Endothelial cell of umbilical vein (primary cell): ENCODE results near the gene KCND2. TPM values are rescaled to one million over a fixed set of nuclear protein-coding genes. Genes with fewer than 3 reads are reported as not detected.

Experiments
- BruUV-seq: library from RNA; stranded (reverse); fragments of 400-500 nt; replicated peaks from 2 replicates; lab custom pipeline; 2021; lab: Mats Ljungman, UMichigan
- CTCF ChIA-PET: fragments of 300-600, 350-600 bp; sonication (Branson Sonifier 250); formaldehyde crosslinking; loops from one replicate; lab custom pipeline; 2021; ENCODE audit warnings: antibody characterized with exemption, inconsistent platforms; lab: Charles Lee
- POLR2A ChIA-PET: fragments of 300-600, 350-600 bp; sonication (Branson Sonifier 250); formaldehyde crosslinking; loops from one replicate; lab custom pipeline; 2021; ENCODE audit warnings: antibody characterized with exemption, inconsistent platforms; lab: Charles Lee
- DNase-seq: peaks from one replicate; pipeline ENCODE4 v3.0.0-alpha.2; 2011; ENCODE audit warnings: low read depth, low spot score
- FAIRE-seq: peaks from 2 replicates; lab custom pipeline; 2011; peaks lifted over from hg19 to GRCh38; lab: Jason Lieb, UNC
- H2AFZ ChIP-seq: 2 replicates; pipeline ENCODE4 v1.6.0; 2012; ENCODE audit warnings: low read depth, low read length, control low read depth, inconsistent platforms
- H3K27ac ChIP-seq: 2 replicates; pipeline ENCODE4 v1.5.1; 2011; ENCODE audit warnings: low read depth, mild to moderate bottlenecking, control low read depth, low read length, moderate library complexity; ENCODE audit not compliant: insufficient read depth
- H3K27me3 ChIP-seq, 2 experiments: 2 replicates each; pipeline versions ENCODE4 v1.6.0 to v1.6.1; 2011; ENCODE audit warnings: low read length in 2 of 2, mixed read lengths in 1 of 2; ENCODE audit not compliant: control insufficient read depth in 2 of 2, insufficient read depth in 2 of 2
- H3K36me3 ChIP-seq, 2 experiments: 2 replicates in 1 of 2; 3 replicates in 1 of 2; pipeline ENCODE4 v1.5.1; 2011; ENCODE audit warnings: low read length in 2 of 2, mild to moderate bottlenecking in 1 of 2, moderate library complexity in 1 of 2; ENCODE audit not compliant: control insufficient read depth in 2 of 2, insufficient read depth in 2 of 2; ENCODE audit errors: extremely low read depth in 1 of 2
- H3K4me1 ChIP-seq: 3 replicates; pipeline ENCODE4 v1.5.1; 2011; ENCODE audit warnings: mild to moderate bottlenecking, low read length; ENCODE audit not compliant: control insufficient read depth, insufficient read depth; ENCODE audit errors: extremely low read depth
- H3K4me2 ChIP-seq: 2 replicates; pipeline ENCODE4 v1.6.1; 2011; ENCODE audit warnings: low read length, control low read depth, mixed read lengths; ENCODE audit not compliant: insufficient read depth
- H3K4me3 ChIP-seq, 3 experiments: fragments of 200-600 bp in 1 of 3; sonication (generic), shearing (Covaris generic) in 1 of 3; replicated peaks in 1 of 3; 2 replicates each; pipeline ENCODE4 v1.5.1; 2011 to 2016; ENCODE audit warnings: control low read depth in 3 of 3, low read length in 3 of 3, mild to moderate bottlenecking in 2 of 3, inconsistent platforms in 1 of 3, low read depth in 1 of 3, moderate library complexity in 1 of 3; ENCODE audit not compliant: insufficient read depth in 1 of 3
- H3K79me2 ChIP-seq: 2 replicates; pipeline ENCODE4 v1.6.0; 2012; ENCODE audit warnings: low read length, inconsistent platforms; ENCODE audit not compliant: control insufficient read depth, insufficient read depth
- H3K9ac ChIP-seq: replicated peaks from 2 replicates; pipeline ENCODE3; 2011; ENCODE audit warnings: low read length, control low read depth; ENCODE audit not compliant: insufficient read depth; ENCODE audit errors: extremely low read depth
- H3K9me1 ChIP-seq: replicated peaks from 3 replicates; pipeline ENCODE4 v1.6.0; 2011; ENCODE audit warnings: mild to moderate bottlenecking, low read length; ENCODE audit not compliant: control insufficient read depth, insufficient read depth; ENCODE audit errors: extremely low read depth
- H3K9me3 ChIP-seq: replicated peaks from 2 replicates; pipeline ENCODE4 v1.5.1; 2012; ENCODE audit warnings: low read length, inconsistent platforms; ENCODE audit not compliant: control insufficient read depth, insufficient read depth
- H4K20me1 ChIP-seq: replicated peaks from 2 replicates; pipeline ENCODE3; 2011; ENCODE audit warnings: mild to moderate bottlenecking, low read length; ENCODE audit not compliant: control insufficient read depth, insufficient read depth; ENCODE audit errors: extremely low read depth
- CTCF ChIP-seq, 2 donors: IDR thresholded peaks; 1 replicate in 1 of 2; 2 replicates in 1 of 2; pipeline ENCODE4 v1.5.1; 2011; ENCODE audit warnings: low read length in 2 of 2, mild to moderate bottlenecking in 2 of 2, moderate library complexity in 2 of 2, control low read depth in 1 of 2, inconsistent platforms in 1 of 2, low read depth in 1 of 2; ENCODE audit not compliant: insufficient read depth in 1 of 2; ENCODE audit errors: extremely low read depth in 1 of 2
- EZH2 ChIP-seq: IDR thresholded peaks from 2 replicates; pipeline ENCODE4 v1.6.1; 2012; ENCODE audit warnings: borderline replicate concordance, low read depth, mild to moderate bottlenecking, moderate library complexity, low read length, inconsistent platforms; ENCODE audit not compliant: severe bottlenecking
- FOS ChIP-seq: IDR thresholded peaks from 2 replicates; pipeline ENCODE4 v1.6.1; 2011; ENCODE audit warnings: mild to moderate bottlenecking, low read length, moderate library complexity, borderline replicate concordance; ENCODE audit not compliant: insufficient read depth
- GATA2 ChIP-seq: IDR thresholded peaks from 2 replicates; pipeline ENCODE4 v1.7.0; 2011; ENCODE audit warnings: low read depth, mild to moderate bottlenecking, moderate library complexity, mixed read lengths, low read length; ENCODE audit not compliant: insufficient read length, insufficient read depth
- JUN ChIP-seq: IDR thresholded peaks from 2 replicates; pipeline ENCODE4 v1.6.1; 2011; ENCODE audit warnings: borderline replicate concordance, low read depth; ENCODE audit not compliant: insufficient read length, insufficient read depth
- MYC ChIP-seq: IDR thresholded peaks from one replicate; pipeline ENCODE4 v1.6.1; 2011; ENCODE audit warnings: mild to moderate bottlenecking, low read depth, low read length
- POLR2A ChIP-seq: IDR thresholded peaks from 2 replicates; pipeline ENCODE4 v1.6.1; 2012; ENCODE audit warnings: low read depth, mild to moderate bottlenecking, control low read depth, low read length
- POLR2AphosphoS5 ChIP-seq: IDR thresholded peaks from 2 replicates; pipeline ENCODE4 v1.6.1; 2012; ENCODE audit warnings: low read depth, mild to moderate bottlenecking, control low read depth, low read length, moderate library complexity; ENCODE audit not compliant: insufficient read depth
- dilution Hi-C: fragments of 300-500 bp; cut with MboI; formaldehyde crosslinking; loops from one replicate; pipeline ENCODE4 v1.15.0; 2019; ENCODE audit warnings: low sequenced_read_pairs; ENCODE audit not compliant: extremely low pct_ligation_motif_present
- intact Hi-C: fragments of 100-400 bp; cut with micrococcal nuclease; formaldehyde crosslinking; loops from one replicate; pipeline ENCODE4 v1.10.0; 2022
- polyA plus RNA-seq, 4 experiments: library from polyadenylated mRNA; depleted of rRNA in 3 of 4; stranded (reverse) in 3 of 4; unstranded in 1 of 4; fragments of >200 nt; gene quantifications; 2 replicates each; pipeline versions ENCODE4 v1.2.1 to v1.2.3, GENCODE V29; 2011 to 2012; ENCODE audit warnings: missing spikeins in 1 of 4
- total RNA-seq: library from RNA; stranded (reverse); gene quantifications from 2 replicates; pipeline ENCODE4 v1.2.3, GENCODE V29; 2021
- TF ChIP-seq, protein P1 (sequence below): IDR thresholded peaks from 2 replicates; pipeline ENCODE4 v1.6.1; 2011; ENCODE audit not compliant: insufficient read depth, insufficient read length

KCND2 gene
- total and polyA plus RNA-seq, 2 donors (not counting 3 experiments of a cell fraction or from before 2014, with no cell fraction given), result not detected

GRCh38 chr7:120259386-120259785 is 13.6 kb upstream of the KCND2 start:
- H3K9me3 ChIP-seq, result no peaks in the 10 kb centered on the region
- TF ChIP-seq JUN (no peak), POLR2A (no peak), MYC (no peak), POLR2AphosphoS5 (no peak), EZH2 (no peak)
- TF ChIP-seq, protein P1, sequence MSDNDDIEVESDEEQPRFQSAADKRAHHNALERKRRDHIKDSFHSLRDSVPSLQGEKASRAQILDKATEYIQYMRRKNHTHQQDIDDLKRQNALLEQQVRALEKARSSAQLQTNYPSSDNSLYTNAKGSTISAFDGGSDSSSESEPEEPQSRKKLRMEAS, result no peak

GRCh38 chr7:120260111-120260510 is 12.9 kb upstream of the KCND2 start:
- Histone ChIP-seq H3K9ac (no peak overlapping the region), H3K79me2 (no peaks in the 10 kb centered on the region), H3K4me1 (no peaks in the 10 kb centered on the region), H3K9me1 (no peaks in the 10 kb centered on the region), H3K27me3 (no peaks in the 10 kb centered on the region), H4K20me1 (no peaks in the 10 kb centered on the region), H3K27ac (no peak overlapping the region), H3K9me3 (no peaks in the 10 kb centered on the region), H3K36me3 (no peaks in the 10 kb centered on the region), H3K4me2 (no peak overlapping the region), H2AFZ (no peak overlapping the region), H3K4me3 (no peak overlapping the region)
- no peak for TF ChIP-seq JUN
- no peak for TF ChIP-seq POLR2AphosphoS5
- no peak for TF ChIP-seq FOS
- TF ChIP-seq EZH2, result no peak
- TF ChIP-seq GATA2, result no peak
- TF ChIP-seq, protein P1, result no peak
- no peak for TF ChIP-seq POLR2A
- no peak for TF ChIP-seq CTCF (IDR thresholded peaks at IDR 0.05; ENCODE audit: extremely low read depth in 1 of 2, insufficient read depth in 1 of 2, low read depth in 1 of 2, low read length in 2 of 2)
- BruUV-seq, result no TSS peak
- dilution Hi-C loops, result no loop called here
- ChIA-PET POLR2A (no interaction called here), CTCF (no interaction called here)
- intact Hi-C loops, result no loop called here
- FAIRE-seq, result no peak
- DNase-seq, result no peak

More at GRCh38 chr7:120259386-120259785, 13.6 kb upstream of the KCND2 start:
- Histone ChIP-seq H3K79me2 (no peaks in the 10 kb centered on the region), H3K9ac (no peak overlapping the region), H3K4me3 (no peak overlapping the region), H3K4me1 (no peaks in the 10 kb centered on the region), H3K27me3 (no peaks in the 10 kb centered on the region), H3K4me2 (no peak overlapping the region), H2AFZ (no peak overlapping the region), H3K27ac (no peak overlapping the region), H3K36me3 (no peaks in the 10 kb centered on the region), H3K9me1 (no peaks in the 10 kb centered on the region), H4K20me1 (no peaks in the 10 kb centered on the region)
- CTCF ChIA-PET, result no interaction called here
- POLR2A ChIA-PET, result no interaction called here
- dilution Hi-C loops (no loop called here), intact Hi-C loops (no loop called here)
- no TSS peak for BruUV-seq
- DNase-seq (no peak), FAIRE-seq (no peak)
